A549 (cell line): ENCODE results near the gene SMURF1. TPM values are rescaled to one million over a fixed set of nuclear protein-coding genes. Genes with fewer than 3 reads are reported as not detected.

ENCODE experiments used
- ATAC-seq, 2 experiments: fragments of 200-7000 bp in 1 of 2; fragments of >200 bp in 1 of 2; cut with Nextera tagmentation in 1 of 2; cut with Tn5 transposase in 1 of 2; 3 replicates each; pipeline versions ENCODE4 v1.8.0 to v1.9.1; 2018 to 2020; ENCODE audit warnings: mild to moderate bottlenecking in 1 of 2, moderate library complexity in 1 of 2
- CTCF ChIA-PET: fragments of 300-600 bp; sonication (Branson Sonifier 250); formaldehyde crosslinking; extraction: SDS; loops from one replicate; lab custom pipeline; 2021; ENCODE audit warnings: antibody characterized with exemption, inconsistent platforms; lab: Yijun Ruan, JAX
- POLR2A ChIA-PET: fragments of 350-600 bp; formaldehyde crosslinking; extraction: SDS; loops from one replicate; lab custom pipeline; 2021; ENCODE audit warnings: antibody characterized with exemption, inconsistent platforms; lab: Yijun Ruan, JAX
- DNase-seq, 2 experiments: peaks; one replicate each; pipeline versions ENCODE4 v3.0.0 to v3.0.0-alpha.2; 2011 to 2016; ENCODE audit warnings: low read depth in 1 of 2, low spot score in 1 of 2
- FAIRE-seq: peaks from 2 replicates; lab custom pipeline; 2011; peaks lifted over from hg19 to GRCh38; lab: Jason Lieb, UNC
- H3K27ac ChIP-seq, 2 experiments: fragments of >200 bp; sonication (Bioruptor Twin); formaldehyde crosslinking; 3 replicates each; pipeline ENCODE4 v1.5.1; 2016 to 2017
- H3K4me1 ChIP-seq: fragments of >200 bp; sonication (Bioruptor Twin); formaldehyde crosslinking; 3 replicates; pipeline ENCODE4 v1.6.1; 2016
- H3K4me2 ChIP-seq: fragments of >200 bp; sonication (Bioruptor Twin); formaldehyde crosslinking; 3 replicates; pipeline ENCODE4 v1.6.1; 2016
- H3K4me3 ChIP-seq: fragments of >200 bp; sonication (Bioruptor Twin); formaldehyde crosslinking; 3 replicates; pipeline ENCODE4 v1.5.1; 2016
- H3K9me3 ChIP-seq: fragments of >200 bp; sonication (Bioruptor Twin); formaldehyde crosslinking; 3 replicates; pipeline ENCODE4 v1.6.1; 2016
- CTCF ChIP-seq: fragments of >200 bp; sonication (Bioruptor Twin); formaldehyde crosslinking; IDR thresholded peaks from 3 replicates; pipeline ENCODE4 v1.5.1; 2016
- EP300 ChIP-seq, 2 experiments: fragments of >200 bp; sonication (Bioruptor Twin); formaldehyde crosslinking; IDR thresholded peaks; 2 replicates in 1 of 2; 3 replicates in 1 of 2; pipeline ENCODE4 v1.6.1; 2016 to 2017
- FOXS1 ChIP-seq: fragments of 250-450 bp; sonication (Bioruptor Pico); IDR thresholded peaks from 2 replicates; pipeline ENCODE4 v1.5.0; 2020; ENCODE audit warnings: mild to moderate bottlenecking, moderate library complexity
- GATA3 ChIP-seq: IDR thresholded peaks from 2 replicates; pipeline ENCODE4 v1.6.1; 2012; ENCODE audit warnings: borderline replicate concordance
- HDAC2 ChIP-seq: fragments of 200-600 bp; sonication (generic); IDR thresholded peaks from 2 replicates; pipeline ENCODE4 v1.6.1; 2016
- HEYL ChIP-seq: fragments of 250-450 bp; sonication (Bioruptor Pico); IDR thresholded peaks from 2 replicates; pipeline ENCODE4 v1.8.0; 2021; ENCODE audit warnings: mild to moderate bottlenecking, moderate library complexity
- HMGXB4 ChIP-seq: fragments of 250-450 bp; sonication (Bioruptor Pico); IDR thresholded peaks from 2 replicates; pipeline ENCODE4 v1.5.0; 2021; ENCODE audit warnings: mild to moderate bottlenecking, moderate library complexity, borderline replicate concordance
- HOXB13 ChIP-seq: fragments of 250-450 bp; sonication (Bioruptor Pico); IDR thresholded peaks from 2 replicates; pipeline ENCODE4 v1.5.0; 2020; ENCODE audit warnings: low read depth, mild to moderate bottlenecking, moderate library complexity
- HOXB5 ChIP-seq: fragments of 250-450 bp; sonication (Bioruptor Pico); IDR thresholded peaks from 2 replicates; pipeline ENCODE4 v1.5.0; 2020; ENCODE audit warnings: mild to moderate bottlenecking, moderate library complexity
- JUN ChIP-seq, 2 experiments: fragments of >200 bp; sonication (Bioruptor Twin); formaldehyde crosslinking; IDR thresholded peaks; 2 replicates in 1 of 2; 3 replicates in 1 of 2; pipeline ENCODE4 v1.6.1; 2016 to 2017
- KDM5A ChIP-seq: fragments of 200-600 bp; sonication (generic); IDR thresholded peaks from 2 replicates; pipeline ENCODE4 v1.6.1; 2016; ENCODE audit warnings: antibody characterized with exemption, mild to moderate bottlenecking
- MAX ChIP-seq: IDR thresholded peaks from 2 replicates; pipeline ENCODE4 v1.6.1; 2012
- MAZ ChIP-seq: fragments of 150-350 bp; IDR thresholded peaks from 2 replicates; pipeline ENCODE4 v1.6.1; 2014; ENCODE audit warnings: antibody characterized with exemption, low read depth, low read length, borderline replicate concordance
- NFE2L2 ChIP-seq: fragments of 150-350 bp; conservative IDR thresholded peaks from 2 replicates; pipeline ENCODE4 v1.6.1; 2014; ENCODE audit warnings: low read length
- NPAS2 ChIP-seq: fragments of 250-450 bp; sonication (Bioruptor Pico); IDR thresholded peaks from 2 replicates; pipeline ENCODE4 v1.8.0; 2022; ENCODE audit warnings: mild to moderate bottlenecking, moderate library complexity, borderline replicate concordance
- PHF8 ChIP-seq: fragments of 200-600 bp; sonication (generic); IDR thresholded peaks from 2 replicates; pipeline ENCODE4 v1.6.1; 2016; ENCODE audit warnings: low read depth, mild to moderate bottlenecking, antibody characterized with exemption, moderate library complexity, borderline replicate concordance
- POLR2A ChIP-seq: IDR thresholded peaks from 2 replicates; pipeline ENCODE4 v1.6.1; 2012; ENCODE audit warnings: mild to moderate bottlenecking, low read length
- POLR2AphosphoS2 ChIP-seq: conservative IDR thresholded peaks from 2 replicates; pipeline ENCODE4 v1.6.1; 2012; ENCODE audit warnings: low read length, improper control_type of control experiment, inconsistent platforms
- RAD21 ChIP-seq, 2 experiments: fragments of >200 bp in 1 of 2; sonication (Bioruptor Twin) in 1 of 2; formaldehyde crosslinking in 1 of 2; IDR thresholded peaks in 1 of 2; conservative IDR thresholded peaks in 1 of 2; 2 replicates in 1 of 2; 3 replicates in 1 of 2; pipeline ENCODE4 v1.6.1; 2012 to 2018; ENCODE audit warnings: inconsistent platforms in 1 of 2
- RCOR1 ChIP-seq: fragments of 150-350 bp; IDR thresholded peaks from 2 replicates; pipeline ENCODE4 v1.6.1; 2014; ENCODE audit warnings: antibody characterized with exemption, low read length, low read depth
- TFCP2L1 ChIP-seq: fragments of 250-450 bp; sonication (Bioruptor Pico); IDR thresholded peaks from 2 replicates; pipeline ENCODE4 v1.5.0; 2021; ENCODE audit warnings: mild to moderate bottlenecking
- ZFP36 ChIP-seq: fragments of 450-650 bp; IDR thresholded peaks from 2 replicates; pipeline ENCODE4 v1.6.1; 2014; ENCODE audit warnings: borderline replicate concordance; ENCODE audit not compliant: partially characterized antibody
- WGBS: methylation state at CpG from one replicate; pipeline ENCODE4 v1.1.6; 2017; ENCODE audit errors: missing lambda C conversion rate; 5-methylcytosine and 5-hydroxymethylcytosine counted together
- polyA plus RNA-seq, 4 experiments: library from polyadenylated mRNA; depleted of rRNA in 3 of 4; stranded (reverse); fragments of >200 nt; fragmentation: RNase III in 1 of 4; extraction: RNeasy Plus Mini Kit Qiagen cat#74134 plus additional on column Dnase treatment in 1 of 4; gene quantifications; 2 replicates in 3 of 4; 3 replicates in 1 of 4; pipeline ENCODE4 v1.2.3, GENCODE V29; 2011 to 2017
- TF ChIP-seq, protein P1 (sequence below): fragments of 450-650 bp; IDR thresholded peaks from 2 replicates; pipeline ENCODE4 v1.6.1; 2014; ENCODE audit warnings: antibody characterized with exemption

SMURF1 gene
- polyA plus RNA-seq, 2 of the 4 experiments (the other 2 are of a cell fraction), result 13.8 to 22.1 TPM

DNA sequence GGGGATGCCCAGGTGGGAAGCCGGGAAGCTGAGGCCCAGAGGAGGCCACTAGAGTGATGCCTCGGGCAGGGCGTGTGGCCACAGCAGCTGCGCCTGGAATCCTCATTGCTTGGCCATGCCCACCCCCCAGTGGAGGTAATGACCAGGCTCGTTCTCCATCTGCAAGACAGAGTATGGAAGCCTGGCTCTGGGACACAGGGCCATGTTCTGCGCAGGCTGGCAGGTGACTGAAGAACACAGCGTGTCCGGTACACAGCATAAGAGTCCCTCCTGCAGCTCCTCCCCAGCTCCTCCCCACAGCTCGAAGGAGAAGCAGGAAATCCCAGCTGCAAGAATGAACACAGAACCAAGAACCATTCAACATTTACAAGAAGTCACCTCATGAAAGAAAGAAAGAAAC, 64.8 kb downstream of the SMURF1 start:
- POLR2A ChIA-PET, result no interaction called here
- peaks cover 24% of the 10 kb centered on the region for H3K4me1 ChIP-seq
- H3K27ac ChIP-seq, result no peak overlapping the region
- ATAC-seq (peak in 1 of 2 experiments; percentile 53; a peak in 3 of 6 replicates), DNase-seq (no peak)
- H3K4me3 ChIP-seq, result no peak overlapping the region
- no peaks in the 10 kb centered on the region for H3K9me3 ChIP-seq
- no peak for TF ChIP-seq HOXB13
- no peak for TF ChIP-seq FOXS1 (CRISPR knock-in tag)
- TF ChIP-seq GATA3, result no peak
- no peak for TF ChIP-seq EP300 (IDR thresholded peaks at IDR 0.05)
- no peak for TF ChIP-seq MAX
- TF ChIP-seq CTCF, result no peak
- no peak for TF ChIP-seq NFE2L2
- no peak for TF ChIP-seq HDAC2
- TF ChIP-seq, protein P1, sequence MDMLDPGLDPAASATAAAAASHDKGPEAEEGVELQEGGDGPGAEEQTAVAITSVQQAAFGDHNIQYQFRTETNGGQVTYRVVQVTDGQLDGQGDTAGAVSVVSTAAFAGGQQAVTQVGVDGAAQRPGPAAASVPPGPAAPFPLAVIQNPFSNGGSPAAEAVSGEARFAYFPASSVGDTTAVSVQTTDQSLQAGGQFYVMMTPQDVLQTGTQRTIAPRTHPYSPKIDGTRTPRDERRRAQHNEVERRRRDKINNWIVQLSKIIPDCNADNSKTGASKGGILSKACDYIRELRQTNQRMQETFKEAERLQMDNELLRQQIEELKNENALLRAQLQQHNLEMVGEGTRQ, result no peak
- TF ChIP-seq KDM5A, result no peak
- no peak for TF ChIP-seq ZFP36
- no peak for TF ChIP-seq POLR2AphosphoS2
- TF ChIP-seq MAZ, result no peak
- no peak for TF ChIP-seq HOXB5 (CRISPR knock-in tag)
- no peak for TF ChIP-seq RAD21 (conservative IDR thresholded peaks at IDR 0.05 in 1 of 2, IDR thresholded peaks at IDR 0.05 in 1 of 2)
- no peak for TF ChIP-seq JUN (IDR thresholded peaks at IDR 0.05)
- TF ChIP-seq, all 56 proteins: peak for 0
- CTCF ChIA-PET, result interaction anchor here (1.1 to 2.2 kb wide), 3 partner anchors 12 to 234 kb away, joined by 5 to 6 read pairs (median 5); no protein-coding TSS in a partner anchor
- FAIRE-seq, result no peak
- 65% methylated on average over 6 of the region's 9 CpGs for WGBS
- no peak overlapping the region for H3K4me2 ChIP-seq

- Histone ChIP-seq H3K4me1 (peaks cover 17% of the 10 kb centered on the region), H3K27ac (no peak overlapping the region), H3K4me2 (no peak overlapping the region), H3K9me3 (no peaks in the 10 kb centered on the region), H3K4me3 (no peak overlapping the region)
- ChIA-PET CTCF (interaction anchor here (0.9 kb wide), 1 partner anchor 16 kb away, joined by 3 read pairs; no protein-coding TSS in a partner anchor), POLR2A (no interaction called here)
- WGBS, result 96% methylated on average over 6 of the region's 6 CpGs
- FAIRE-seq (no peak), DNase-seq (no peak), ATAC-seq (peak in 1 of 2 experiments; percentile 22; a peak in 1 of 6 replicates)
- TF ChIP-seq TFCP2L1 (no peak), EP300 (IDR thresholded peaks at IDR 0.05) (no peak), RCOR1 (no peak), HMGXB4 (CRISPR knock-in tag) (no peak), HEYL (CRISPR knock-in tag) (no peak), HDAC2 (no peak), GATA3 (no peak), PHF8 (no peak), NPAS2 (CRISPR knock-in tag) (no peak), POLR2A (no peak), CTCF (no peak), NFE2L2 (no peak)
- TF ChIP-seq, protein P1, result no peak
Observed at GRCh38 chr7:99078416-99078815, 65.5 kb downstream of the SMURF1 start.
